ENCODE data around the gene PNPLA7. TPM values are rescaled to one million over a fixed set of nuclear protein-coding genes. Genes with fewer than 3 reads are reported as not detected.

The PNPLA7 gene
- total and polyA plus RNA-seq, 2 of the 8 experiments (the other 6 are each of a cell fraction or from before 2014, with no cell fraction given) = 0.35 to 0.47 TPM

DNA sequence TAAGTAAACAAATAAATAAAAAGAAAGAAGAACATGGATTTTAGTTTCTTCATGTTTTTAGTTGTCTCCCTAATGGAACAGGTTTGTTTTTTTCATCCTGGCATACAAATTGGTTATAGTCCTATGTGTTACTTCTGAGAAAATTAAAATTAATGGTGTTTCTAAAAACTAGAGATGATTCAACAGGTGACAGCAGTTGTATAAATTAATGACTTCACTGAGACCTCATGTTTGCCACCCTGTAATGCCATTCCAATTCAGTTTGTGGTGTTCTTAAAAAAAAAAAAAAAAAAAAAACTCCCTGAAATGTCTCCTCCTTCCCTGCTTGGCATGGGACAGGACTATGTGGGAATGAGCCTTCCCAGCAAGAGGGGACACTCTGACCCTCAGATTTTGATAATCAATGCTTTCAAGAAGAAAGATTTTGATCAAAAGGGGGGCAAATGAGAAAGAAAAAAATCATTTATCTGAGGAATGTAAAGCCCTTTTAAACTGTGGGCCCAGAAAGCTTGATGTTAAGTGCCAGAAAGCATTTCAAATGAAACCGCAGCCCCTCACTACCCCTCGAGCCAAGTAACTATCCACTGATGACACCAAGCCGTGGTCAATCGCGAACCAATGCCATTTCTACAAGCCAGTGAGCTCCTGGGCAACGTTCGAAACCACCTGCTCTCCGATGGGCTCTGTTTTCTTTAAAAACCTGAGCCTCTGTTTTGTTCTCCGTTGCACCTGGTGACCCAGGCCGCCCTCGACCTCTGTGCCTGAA lies 128.2 kb downstream of the PNPLA7 start (continued):
- TF ChIP-seq, protein P1, sequence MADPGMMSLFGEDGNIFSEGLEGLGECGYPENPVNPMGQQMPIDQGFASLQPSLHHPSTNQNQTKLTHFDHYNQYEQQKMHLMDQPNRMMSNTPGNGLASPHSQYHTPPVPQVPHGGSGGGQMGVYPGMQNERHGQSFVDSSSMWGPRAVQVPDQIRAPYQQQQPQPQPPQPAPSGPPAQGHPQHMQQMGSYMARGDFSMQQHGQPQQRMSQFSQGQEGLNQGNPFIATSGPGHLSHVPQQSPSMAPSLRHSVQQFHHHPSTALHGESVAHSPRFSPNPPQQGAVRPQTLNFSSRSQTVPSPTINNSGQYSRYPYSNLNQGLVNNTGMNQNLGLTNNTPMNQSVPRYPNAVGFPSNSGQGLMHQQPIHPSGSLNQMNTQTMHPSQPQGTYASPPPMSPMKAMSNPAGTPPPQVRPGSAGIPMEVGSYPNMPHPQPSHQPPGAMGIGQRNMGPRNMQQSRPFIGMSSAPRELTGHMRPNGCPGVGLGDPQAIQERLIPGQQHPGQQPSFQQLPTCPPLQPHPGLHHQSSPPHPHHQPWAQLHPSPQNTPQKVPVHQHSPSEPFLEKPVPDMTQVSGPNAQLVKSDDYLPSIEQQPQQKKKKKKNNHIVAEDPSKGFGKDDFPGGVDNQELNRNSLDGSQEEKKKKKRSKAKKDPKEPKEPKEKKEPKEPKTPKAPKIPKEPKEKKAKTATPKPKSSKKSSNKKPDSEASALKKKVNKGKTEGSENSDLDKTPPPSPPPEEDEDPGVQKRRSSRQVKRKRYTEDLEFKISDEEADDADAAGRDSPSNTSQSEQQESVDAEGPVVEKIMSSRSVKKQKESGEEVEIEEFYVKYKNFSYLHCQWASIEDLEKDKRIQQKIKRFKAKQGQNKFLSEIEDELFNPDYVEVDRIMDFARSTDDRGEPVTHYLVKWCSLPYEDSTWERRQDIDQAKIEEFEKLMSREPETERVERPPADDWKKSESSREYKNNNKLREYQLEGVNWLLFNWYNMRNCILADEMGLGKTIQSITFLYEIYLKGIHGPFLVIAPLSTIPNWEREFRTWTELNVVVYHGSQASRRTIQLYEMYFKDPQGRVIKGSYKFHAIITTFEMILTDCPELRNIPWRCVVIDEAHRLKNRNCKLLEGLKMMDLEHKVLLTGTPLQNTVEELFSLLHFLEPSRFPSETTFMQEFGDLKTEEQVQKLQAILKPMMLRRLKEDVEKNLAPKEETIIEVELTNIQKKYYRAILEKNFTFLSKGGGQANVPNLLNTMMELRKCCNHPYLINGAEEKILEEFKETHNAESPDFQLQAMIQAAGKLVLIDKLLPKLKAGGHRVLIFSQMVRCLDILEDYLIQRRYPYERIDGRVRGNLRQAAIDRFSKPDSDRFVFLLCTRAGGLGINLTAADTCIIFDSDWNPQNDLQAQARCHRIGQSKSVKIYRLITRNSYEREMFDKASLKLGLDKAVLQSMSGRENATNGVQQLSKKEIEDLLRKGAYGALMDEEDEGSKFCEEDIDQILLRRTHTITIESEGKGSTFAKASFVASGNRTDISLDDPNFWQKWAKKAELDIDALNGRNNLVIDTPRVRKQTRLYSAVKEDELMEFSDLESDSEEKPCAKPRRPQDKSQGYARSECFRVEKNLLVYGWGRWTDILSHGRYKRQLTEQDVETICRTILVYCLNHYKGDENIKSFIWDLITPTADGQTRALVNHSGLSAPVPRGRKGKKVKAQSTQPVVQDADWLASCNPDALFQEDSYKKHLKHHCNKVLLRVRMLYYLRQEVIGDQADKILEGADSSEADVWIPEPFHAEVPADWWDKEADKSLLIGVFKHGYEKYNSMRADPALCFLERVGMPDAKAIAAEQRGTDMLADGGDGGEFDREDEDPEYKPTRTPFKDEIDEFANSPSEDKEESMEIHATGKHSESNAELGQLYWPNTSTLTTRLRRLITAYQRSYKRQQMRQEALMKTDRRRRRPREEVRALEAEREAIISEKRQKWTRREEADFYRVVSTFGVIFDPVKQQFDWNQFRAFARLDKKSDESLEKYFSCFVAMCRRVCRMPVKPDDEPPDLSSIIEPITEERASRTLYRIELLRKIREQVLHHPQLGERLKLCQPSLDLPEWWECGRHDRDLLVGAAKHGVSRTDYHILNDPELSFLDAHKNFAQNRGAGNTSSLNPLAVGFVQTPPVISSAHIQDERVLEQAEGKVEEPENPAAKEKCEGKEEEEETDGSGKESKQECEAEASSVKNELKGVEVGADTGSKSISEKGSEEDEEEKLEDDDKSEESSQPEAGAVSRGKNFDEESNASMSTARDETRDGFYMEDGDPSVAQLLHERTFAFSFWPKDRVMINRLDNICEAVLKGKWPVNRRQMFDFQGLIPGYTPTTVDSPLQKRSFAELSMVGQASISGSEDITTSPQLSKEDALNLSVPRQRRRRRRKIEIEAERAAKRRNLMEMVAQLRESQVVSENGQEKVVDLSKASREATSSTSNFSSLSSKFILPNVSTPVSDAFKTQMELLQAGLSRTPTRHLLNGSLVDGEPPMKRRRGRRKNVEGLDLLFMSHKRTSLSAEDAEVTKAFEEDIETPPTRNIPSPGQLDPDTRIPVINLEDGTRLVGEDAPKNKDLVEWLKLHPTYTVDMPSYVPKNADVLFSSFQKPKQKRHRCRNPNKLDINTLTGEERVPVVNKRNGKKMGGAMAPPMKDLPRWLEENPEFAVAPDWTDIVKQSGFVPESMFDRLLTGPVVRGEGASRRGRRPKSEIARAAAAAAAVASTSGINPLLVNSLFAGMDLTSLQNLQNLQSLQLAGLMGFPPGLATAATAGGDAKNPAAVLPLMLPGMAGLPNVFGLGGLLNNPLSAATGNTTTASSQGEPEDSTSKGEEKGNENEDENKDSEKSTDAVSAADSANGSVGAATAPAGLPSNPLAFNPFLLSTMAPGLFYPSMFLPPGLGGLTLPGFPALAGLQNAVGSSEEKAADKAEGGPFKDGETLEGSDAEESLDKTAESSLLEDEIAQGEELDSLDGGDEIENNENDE (IDR thresholded peaks at IDR 0.05; ENCODE audit: insufficient replicate concordance, low read length) = no peak
- TF ChIP-seq JUN (IDR thresholded peaks at IDR 0.05; ENCODE audit: low read depth, low read length) = no peak
- TF ChIP-seq RBBP5 (IDR thresholded peaks at IDR 0.05; ENCODE audit: borderline replicate concordance, low read depth, low read length) = no peak
- TF ChIP-seq HDAC2 (IDR thresholded peaks at IDR 0.05; ENCODE audit: borderline replicate concordance in 1 of 2, low read depth in 2 of 2, low read length in 2 of 2) = no peak
- TF ChIP-seq JUND (IDR thresholded peaks at IDR 0.05; ENCODE audit: low read length) = no peak
- no peak for TF ChIP-seq POLR2AphosphoS5 (IDR thresholded peaks at IDR 0.05; ENCODE audit: low read depth, low read length)
- TF ChIP-seq CBX5 (IDR thresholded peaks at IDR 0.05; ENCODE audit: low read depth, low read length) = no peak
- TF ChIP-seq CHD1 (IDR thresholded peaks at IDR 0.05; ENCODE audit: low read depth, low read length) = no peak
- TF ChIP-seq CEBPB (IDR thresholded peaks at IDR 0.05; ENCODE audit: low read depth, low read length) = no peak
- no peak for TF ChIP-seq MAFK (IDR thresholded peaks at IDR 0.05; ENCODE audit: low read depth, low read length)
- no peak for TF ChIP-seq SIRT6 (IDR thresholded peaks at IDR 0.05; ENCODE audit: low read length)

All from H1 (cell line).